Subcutaneous adipose tissue (tissue), 4 donors: ENCODE data around the gene MINDY4. TPM values are rescaled to one million over a fixed set of nuclear protein-coding genes. Genes with fewer than 3 reads are reported as not detected.

Source experiments
- CTCF ChIP-seq: fragments of 450-650 bp; IDR thresholded peaks from one replicate; pipeline ENCODE4 v1.5.1; 2016; ENCODE audit warnings: low read depth, mild to moderate bottlenecking, control low read depth, antibody characterized with exemption, moderate library complexity
- total RNA-seq, 4 donors: library from RNA; depleted of rRNA; stranded (reverse); fragments of >200 nt; gene quantifications; one replicate each; pipeline ENCODE4 v1.1.0, GENCODE V29; 2016

Gene MINDY4
- total RNA-seq, 4 donors from 2014 or later, result 3.7 to 8.5 (median 7.4) TPM

DNA sequence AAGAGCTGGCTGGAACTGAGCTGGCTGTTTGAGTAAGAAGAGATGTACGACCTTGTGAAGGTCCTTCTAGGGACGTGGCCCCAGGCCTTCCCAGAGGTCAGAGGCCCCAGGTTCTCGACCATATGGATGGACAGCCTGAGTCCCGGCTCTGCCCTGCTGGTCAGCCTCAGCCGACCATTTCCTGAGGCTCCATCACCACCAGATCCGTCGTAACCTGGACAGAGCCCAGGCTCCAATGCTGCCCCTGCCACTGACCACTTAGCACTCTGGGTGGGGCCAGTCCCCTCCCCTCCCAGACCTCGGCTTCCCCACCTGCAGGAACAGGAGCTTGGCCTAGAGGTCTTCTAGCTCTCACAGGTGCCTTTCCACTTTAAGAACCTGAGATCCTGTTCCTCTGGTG, 29.9 kb upstream of the MINDY4 start:
- TF ChIP-seq CTCF, result no peak

- TF ChIP-seq CTCF, result no peak
Measured at GRCh38 chr7:30743371-30744074, 27.7 kb upstream of the MINDY4 start.

DNA sequence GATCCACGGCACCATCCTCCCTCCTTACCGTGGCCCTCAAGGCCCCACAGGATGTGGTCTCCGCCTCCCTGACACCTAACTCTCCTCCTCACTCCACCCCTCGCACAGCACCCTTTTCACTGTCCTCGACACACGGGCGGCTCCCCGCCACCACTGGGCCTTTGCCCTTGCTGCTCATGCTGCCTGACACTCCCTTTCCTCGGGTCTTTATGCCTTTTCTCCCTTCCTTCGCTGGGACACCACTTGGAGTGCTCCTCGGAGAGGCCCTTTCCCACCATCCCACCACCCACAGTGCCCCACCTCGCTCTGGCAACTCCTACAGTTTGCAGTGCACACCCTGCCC, 27.2 kb upstream of the MINDY4 start:
- TF ChIP-seq CTCF, result no peak

DNA sequence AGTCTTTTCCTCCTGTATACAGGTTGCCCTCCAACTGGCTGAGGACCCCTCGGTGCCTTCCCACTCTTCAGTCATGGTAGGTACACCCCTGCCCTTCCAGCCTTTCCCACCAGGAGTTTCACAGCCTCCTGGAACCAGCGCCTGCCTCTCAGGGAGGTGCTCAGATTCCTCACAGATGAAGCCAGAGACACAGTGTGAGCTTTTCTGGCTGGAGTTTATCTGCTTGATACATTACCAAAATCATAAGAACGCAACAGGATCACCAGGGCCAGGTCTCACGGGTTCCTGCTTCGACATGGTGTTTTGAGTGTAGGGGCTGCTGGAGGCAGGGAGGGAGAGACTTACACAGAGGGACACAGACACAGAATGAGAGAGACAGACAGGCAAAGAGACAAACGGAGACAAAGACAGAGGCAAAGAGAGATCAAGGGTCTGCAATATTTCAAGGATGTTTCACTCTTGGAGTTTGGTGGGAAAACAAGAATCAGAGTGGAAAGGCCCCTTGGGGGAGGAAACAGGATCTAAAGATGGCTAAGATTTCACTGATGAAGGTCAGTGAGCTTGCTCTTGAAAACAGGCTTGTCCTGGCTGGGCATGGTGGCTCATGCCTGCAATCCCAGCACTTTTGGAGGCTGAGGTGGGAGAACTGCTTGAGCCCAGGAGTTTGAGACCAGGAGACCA, 25.8 kb upstream of the MINDY4 start:
- no peak for TF ChIP-seq CTCF

DNA sequence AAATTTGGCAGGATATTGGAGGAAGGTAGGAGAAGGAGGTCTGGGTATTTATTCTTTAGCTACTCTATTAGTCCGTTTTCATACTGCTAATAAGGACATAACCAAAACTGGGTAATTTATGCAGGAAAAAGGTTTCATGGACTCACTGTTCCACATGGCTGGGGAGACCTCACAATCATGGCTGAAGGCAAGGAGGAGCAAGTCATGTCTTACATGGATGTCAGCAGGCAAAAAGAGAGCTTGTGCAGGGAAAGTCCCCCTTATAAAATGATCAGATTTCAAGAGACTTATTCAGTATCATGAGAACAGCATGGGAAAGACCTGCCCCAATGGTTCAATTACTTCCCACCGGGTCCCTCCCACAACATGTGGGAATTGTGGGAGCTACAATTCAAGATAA, 21.2 kb upstream of the MINDY4 start:
- no peak for TF ChIP-seq CTCF

DNA sequence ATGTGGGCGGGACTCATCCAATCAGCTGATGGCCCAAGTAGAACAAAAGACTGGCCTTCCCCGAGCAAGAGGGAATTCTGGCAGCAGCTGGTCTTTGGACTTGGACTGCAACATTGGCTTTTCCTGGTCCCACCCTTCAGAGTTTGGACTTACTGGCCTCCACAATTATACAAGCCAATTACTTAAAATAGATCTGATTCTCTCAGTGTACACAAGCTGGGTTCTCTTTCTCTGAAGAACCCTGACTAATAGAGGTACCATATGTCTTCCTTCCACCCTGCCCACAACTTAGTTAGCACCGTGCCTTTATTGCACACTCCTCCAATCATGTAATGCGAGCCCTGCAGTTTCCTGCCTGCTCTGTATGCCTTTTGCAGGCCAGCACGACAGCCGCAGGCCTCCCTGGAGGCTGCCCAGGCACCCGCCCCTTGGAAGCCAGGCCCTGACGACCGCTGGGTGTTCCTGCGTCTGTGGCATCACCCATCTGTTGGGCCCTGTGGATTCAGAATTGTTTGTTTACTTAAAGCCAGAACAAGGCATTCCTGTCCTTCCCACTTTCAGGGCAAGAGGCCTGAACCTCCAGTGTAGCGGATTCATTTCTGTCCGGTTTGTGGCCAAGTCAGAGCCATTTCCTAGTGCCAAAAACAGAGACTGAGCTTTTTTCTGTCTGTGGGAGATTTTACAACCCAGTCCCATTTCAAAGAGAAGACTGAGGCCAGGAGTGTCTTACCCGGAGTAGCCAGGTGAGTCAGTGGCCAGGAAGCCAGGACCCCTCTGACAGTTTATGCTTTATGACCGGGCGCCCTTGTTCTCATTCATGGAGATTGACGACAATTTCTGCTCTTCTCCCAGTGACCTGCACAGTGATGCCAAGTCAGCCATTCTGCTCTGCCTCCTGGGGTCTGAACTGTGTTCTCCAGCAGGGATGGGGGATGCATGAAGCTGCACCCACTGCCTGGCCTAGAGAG, 20.2 kb upstream of the MINDY4 start:
- no peak for TF ChIP-seq CTCF

- TF ChIP-seq CTCF, result no peak
Measured at GRCh38 chr7:30751696-30752273, 19.4 kb upstream of the MINDY4 start, which contains the start of gene INMT. Gene INMT, plus strand, starts transcription at chr7:30752135. Its CDS starts 16 bp downstream, at chr7:30752151.
